ENCODE data around the gene USP20.
"Not testable (repeated sequence)": the region's sequence is repeated elsewhere in the genome, so short reads cannot be mapped to it uniquely, and the experiment has no call there.

The USP20 gene

GRCh38 chr9:129835128-129835859, at the start of gene USP20, which contains the start of gene C9orf78:
TSS of gene USP20 (plus strand) at chr9:129835458. CDS start at chr9:129852556, 17,098 bp downstream.
TSS of gene C9orf78 (minus strand) at chr9:129835275. CDS start at chr9:129835221, 54 bp downstream.
- peak; percentile 97 for DNase-seq

- no peak for DNase-seq
Measured at GRCh38 chr9:129785866-129786265, 49.4 kb upstream of the USP20 start.

GRCh38 chr9:129786481-129786880, 48.8 kb upstream of the USP20 start:
- DNase-seq: no peak

- no peak for DNase-seq
Measured at GRCh38 chr9:129794549-129794948, 40.7 kb upstream of the USP20 start.

- not testable (repeated sequence) for DNase-seq
Measured at GRCh38 chr9:129796029-129796428, 39.2 kb upstream of the USP20 start.

- DNase-seq: no peak
Measured at GRCh38 chr9:129798973-129799372, 36.3 kb upstream of the USP20 start.

- DNase-seq: no peak
Measured at GRCh38 chr9:129801504-129801903, 33.8 kb upstream of the USP20 start.

- peak; percentile 97 for DNase-seq
Measured at GRCh38 chr9:129802833-129803675, 32.2 kb upstream of the USP20 start, which contains the start of gene TOR1B. TSS of gene TOR1B (plus strand) at chr9:129803184. CDS start at chr9:129803213, 29 bp downstream.

GRCh38 chr9:129803676-129804060, 31.6 kb upstream of the USP20 start:
- no peak for DNase-seq

- DNase-seq: no peak
Measured at GRCh38 chr9:129806061-129806460, 29.2 kb upstream of the USP20 start.

GRCh38 chr9:129809346-129809745, 25.9 kb upstream of the USP20 start:
- DNase-seq: no peak

- no peak for DNase-seq
Measured at GRCh38 chr9:129810116-129810515, 25.1 kb upstream of the USP20 start.

- no peak for DNase-seq
Measured at GRCh38 chr9:129810788-129811187, 24.5 kb upstream of the USP20 start.

GRCh38 chr9:129811967-129812363, 23.3 kb upstream of the USP20 start:
- no peak for DNase-seq

- DNase-seq: no peak
Measured at GRCh38 chr9:129812385-129812784, 22.9 kb upstream of the USP20 start.

GRCh38 chr9:129813661-129814060, 21.6 kb upstream of the USP20 start:
- no peak for DNase-seq

- no peak for DNase-seq
Measured at GRCh38 chr9:129814432-129815223, 20.6 kb upstream of the USP20 start.

GRCh38 chr9:129815278-129815677, 20.0 kb upstream of the USP20 start:
- DNase-seq: no peak

GRCh38 chr9:129816501-129817435, 18.5 kb upstream of the USP20 start:
- DNase-seq: peak; percentile 37

- DNase-seq: no peak
Measured at GRCh38 chr9:129822898-129823541, 12.2 kb upstream of the USP20 start.

GRCh38 chr9:129823542-129823934, 11.7 kb upstream of the USP20 start:
- peak; percentile 37 for DNase-seq

All from femur (tissue), 1 donor.